Measurements from ENCODE around the gene NAA40. TPM values are rescaled to one million over a fixed set of nuclear protein-coding genes. Genes with fewer than 3 reads are reported as not detected.

Gene NAA40
- total and polyA plus RNA-seq, 3 donors from 2014 or later = 44.8 to 57.5 (median 49.7) TPM

DNA sequence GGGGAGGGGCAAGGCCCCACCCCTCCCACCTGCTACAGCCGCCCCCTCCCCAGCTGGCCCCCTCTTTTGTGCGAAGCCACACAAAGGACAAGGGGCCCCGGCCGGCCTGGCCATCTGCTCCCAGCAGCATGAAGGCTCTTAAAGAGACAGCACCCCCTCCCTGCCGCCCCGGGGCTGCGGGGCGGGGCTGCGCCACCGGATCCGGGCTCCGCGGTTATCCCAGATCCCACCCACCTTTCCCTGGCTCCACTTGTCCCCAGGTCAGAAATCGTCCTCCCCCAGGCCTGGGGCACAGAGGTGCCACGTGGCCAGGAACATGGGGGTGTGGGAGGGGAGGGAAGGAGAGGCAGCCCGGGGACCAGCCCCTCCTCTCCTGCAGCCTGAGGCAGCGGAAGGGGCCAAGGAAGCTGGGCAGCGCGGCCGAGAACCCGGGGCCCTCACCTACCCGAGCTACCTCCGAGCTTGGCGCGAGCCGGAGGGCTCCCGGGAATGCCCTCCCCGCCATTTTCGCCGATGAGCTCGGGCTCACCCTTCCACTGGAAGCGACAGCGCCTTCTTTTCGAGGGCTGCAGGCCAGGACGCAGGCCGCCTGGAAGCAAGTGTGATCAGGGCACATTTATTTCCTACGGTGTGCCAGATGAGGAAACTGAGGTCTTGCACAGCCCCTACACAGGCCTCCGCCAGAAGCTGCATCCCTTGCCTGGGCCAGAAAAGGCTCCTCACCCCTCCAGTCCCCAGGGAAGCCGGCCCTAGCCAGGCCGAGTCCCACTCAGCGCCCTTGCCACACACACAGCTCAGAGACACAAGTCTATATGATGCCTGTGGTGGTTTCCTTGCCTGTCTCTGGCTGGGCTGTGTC lies 19.3 kb upstream of the NAA40 start:
- no peak for TF ChIP-seq POLR2A (IDR thresholded peaks at IDR 0.05)
- TF ChIP-seq, protein P1, sequence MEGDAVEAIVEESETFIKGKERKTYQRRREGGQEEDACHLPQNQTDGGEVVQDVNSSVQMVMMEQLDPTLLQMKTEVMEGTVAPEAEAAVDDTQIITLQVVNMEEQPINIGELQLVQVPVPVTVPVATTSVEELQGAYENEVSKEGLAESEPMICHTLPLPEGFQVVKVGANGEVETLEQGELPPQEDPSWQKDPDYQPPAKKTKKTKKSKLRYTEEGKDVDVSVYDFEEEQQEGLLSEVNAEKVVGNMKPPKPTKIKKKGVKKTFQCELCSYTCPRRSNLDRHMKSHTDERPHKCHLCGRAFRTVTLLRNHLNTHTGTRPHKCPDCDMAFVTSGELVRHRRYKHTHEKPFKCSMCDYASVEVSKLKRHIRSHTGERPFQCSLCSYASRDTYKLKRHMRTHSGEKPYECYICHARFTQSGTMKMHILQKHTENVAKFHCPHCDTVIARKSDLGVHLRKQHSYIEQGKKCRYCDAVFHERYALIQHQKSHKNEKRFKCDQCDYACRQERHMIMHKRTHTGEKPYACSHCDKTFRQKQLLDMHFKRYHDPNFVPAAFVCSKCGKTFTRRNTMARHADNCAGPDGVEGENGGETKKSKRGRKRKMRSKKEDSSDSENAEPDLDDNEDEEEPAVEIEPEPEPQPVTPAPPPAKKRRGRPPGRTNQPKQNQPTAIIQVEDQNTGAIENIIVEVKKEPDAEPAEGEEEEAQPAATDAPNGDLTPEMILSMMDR (IDR thresholded peaks at IDR 0.05) = no peak
- Histone ChIP-seq H3K4me1 (peaks cover 49% of the 10 kb centered on the region), H3K27me3 (no peaks in the 10 kb centered on the region), H3K36me3 (ENCODE audit: low read depth, missing control alignments) (no peaks in the 10 kb centered on the region), H3K9me3 (no peaks in the 10 kb centered on the region), H3K27ac (peak overlapping the region in 1 of 2 donors; percentile 31), H3K4me3 (peak overlapping the region; percentile 13 to 26)
- DNase-seq = no peak
- intact Hi-C loops (cut with DNase I; ENCODE audit: low total_unique reads) = no loop called here
- WGBS, 2 donors = 8 to 14% methylated on average over 8 to 41 of the region's 41 CpGs

DNA sequence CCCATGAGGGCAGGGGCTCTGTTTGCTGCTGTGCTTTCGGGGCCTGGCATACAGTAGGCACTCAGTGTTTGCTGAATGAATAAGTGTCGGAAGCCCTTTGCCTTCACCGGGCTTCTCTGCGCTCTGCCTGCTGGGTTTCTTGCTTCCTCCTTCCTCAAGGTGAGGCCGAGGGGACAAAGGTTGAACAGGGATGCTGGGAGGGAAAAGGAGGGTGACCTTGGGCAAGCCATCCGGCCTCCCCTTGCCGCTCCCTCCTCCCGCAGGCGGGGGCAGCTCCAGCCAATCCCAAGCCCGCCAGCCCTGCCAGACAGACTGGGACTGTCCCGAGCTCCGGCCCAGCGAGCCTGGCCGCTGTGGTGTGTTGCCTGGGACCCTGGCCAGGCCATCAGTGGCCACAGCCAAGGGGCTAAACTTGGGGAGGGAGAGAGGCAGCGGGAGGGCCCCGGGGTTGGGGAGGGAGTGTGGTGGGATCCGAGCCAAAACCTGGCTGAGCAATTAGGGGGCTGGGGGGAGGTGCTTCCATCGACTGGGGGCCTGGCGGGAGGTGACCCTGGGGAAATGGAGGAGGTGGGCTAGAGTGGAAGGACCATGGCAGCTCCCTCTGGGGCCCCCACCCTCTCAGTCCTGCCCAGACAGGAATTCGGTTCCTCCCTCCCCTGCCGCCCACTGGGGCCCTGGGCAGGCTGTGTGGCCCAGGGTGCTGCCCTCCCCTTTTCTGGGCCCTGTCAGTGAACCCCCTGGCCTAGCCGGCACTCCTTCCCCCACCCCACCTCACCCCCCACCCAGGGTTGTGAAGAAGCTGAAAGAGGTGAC lies 18.5 kb upstream of the NAA40 start:
- Histone ChIP-seq H3K4me1 (peaks cover 49% of the 10 kb centered on the region), H3K9me3 (no peaks in the 10 kb centered on the region), H3K4me3 (peak overlapping the region; percentile 13 to 26), H3K36me3 (ENCODE audit: low read depth, missing control alignments) (no peaks in the 10 kb centered on the region), H3K27ac (no peak overlapping the region), H3K27me3 (no peaks in the 10 kb centered on the region)
- peak; percentile 73 for DNase-seq
- whole genome bisulfite sequencing, 2 donors = 11 to 20% methylated on average over 10 to 22 of the region's 22 CpGs
- intact Hi-C loops (cut with DNase I; ENCODE audit: low total_unique reads) = no loop called here
- TF ChIP-seq POLR2A (IDR thresholded peaks at IDR 0.05) = no peak
- TF ChIP-seq, protein P1 (IDR thresholded peaks at IDR 0.05) = no peak

DNA sequence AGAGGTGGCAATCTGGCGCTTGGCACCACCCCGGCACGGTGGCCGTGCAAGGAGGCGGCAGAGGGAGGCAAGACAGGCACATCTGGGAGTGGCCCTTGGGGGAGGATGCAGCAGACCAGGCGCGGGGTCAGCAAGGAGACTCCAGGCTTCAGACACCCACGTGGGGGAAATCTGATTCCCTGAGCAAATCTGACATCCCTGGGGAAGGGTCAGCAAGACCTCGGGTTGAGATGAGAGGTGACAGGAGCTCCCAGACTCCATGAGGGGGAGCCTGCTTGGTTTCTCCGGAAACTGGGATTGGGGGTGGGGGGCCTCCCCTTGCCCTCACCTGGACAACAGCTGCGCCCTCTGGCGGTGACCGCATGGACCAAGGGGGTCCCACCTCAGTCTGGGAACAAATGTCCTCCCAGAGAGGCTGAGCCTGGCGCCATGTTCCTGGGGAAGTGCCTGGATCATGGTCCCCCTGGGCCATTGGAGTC lies 17.8 kb upstream of the NAA40 start:
- no peak overlapping the region for H3K27ac ChIP-seq
- H3K27me3 ChIP-seq = no peaks in the 10 kb centered on the region
- WGBS, 2 donors = 55 to 56% methylated on average over 10 to 14 of the region's 14 CpGs
- intact Hi-C loops (cut with DNase I; ENCODE audit: low total_unique reads) = no loop called here
- peaks cover 43% of the 10 kb centered on the region for H3K4me1 ChIP-seq
- H3K36me3 ChIP-seq (ENCODE audit: low read depth, missing control alignments) = no peaks in the 10 kb centered on the region
- TF ChIP-seq, protein P1 (IDR thresholded peaks at IDR 0.05) = peak in 2 of 3 experiments; percentile 7 to 9
- TF ChIP-seq POLR2A (IDR thresholded peaks at IDR 0.05) = no peak
- H3K9me3 ChIP-seq = no peaks in the 10 kb centered on the region
- no peak overlapping the region for H3K4me3 ChIP-seq
- no peak for DNase-seq

DNA sequence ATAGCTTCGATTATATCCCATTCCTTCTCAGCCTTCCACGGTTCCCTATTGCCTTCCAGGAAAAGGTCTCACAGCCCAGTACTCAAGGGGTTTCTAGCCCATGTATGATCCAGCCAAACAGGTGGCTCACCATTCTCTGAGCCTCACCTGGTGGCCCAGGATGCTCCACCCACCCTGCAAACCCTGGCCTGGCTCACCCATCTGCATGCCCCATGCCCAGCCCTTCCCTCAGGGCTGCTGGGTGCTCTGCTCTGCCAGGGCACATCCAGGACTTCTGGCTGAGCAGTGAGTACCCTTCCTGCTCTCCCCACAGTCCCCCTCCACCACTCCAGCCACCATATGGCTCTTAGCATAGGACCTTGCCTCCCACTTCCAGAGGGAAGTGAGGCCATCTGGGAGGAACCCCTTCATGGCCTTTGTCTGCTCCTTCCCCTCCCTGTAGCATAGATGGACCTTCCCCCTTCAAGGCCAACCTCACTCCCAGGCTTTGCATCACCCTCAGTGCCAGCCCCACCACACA lies 16.1 kb upstream of the NAA40 start:
- peaks cover 30% of the 10 kb centered on the region for H3K4me1 ChIP-seq
- no peak for DNase-seq
- TF ChIP-seq, protein P1 (IDR thresholded peaks at IDR 0.05) = no peak
- TF ChIP-seq POLR2A (IDR thresholded peaks at IDR 0.05) = no peak
- H3K9me3 ChIP-seq = no peaks in the 10 kb centered on the region
- no peaks in the 10 kb centered on the region for H3K36me3 ChIP-seq (ENCODE audit: low read depth, missing control alignments)
- H3K27ac ChIP-seq = no peak overlapping the region
- H3K27me3 ChIP-seq = no peaks in the 10 kb centered on the region
- H3K4me3 ChIP-seq = no peak overlapping the region
- WGBS, 2 donors = 73 to 79% methylated on average over 2 of the region's 2 CpGs
- intact Hi-C loops (cut with DNase I; ENCODE audit: low total_unique reads) = no loop called here

Data from testis (tissue), 3 donors.